ENCODE data around the gene BABAM1.

- TF ChIP-seq POLR2A (IDR thresholded peaks at IDR 0.05; ENCODE audit: low read depth, low read length) (no peak), POLR2AphosphoS5 (IDR thresholded peaks at IDR 0.05; ENCODE audit: low read depth, low read length) (no peak), TAF1 (IDR thresholded peaks at IDR 0.05; ENCODE audit: borderline replicate concordance, low read depth, low read length) (no peak)
Measured at GRCh38 chr19:17300992-17301619, 33.9 kb downstream of the BABAM1 start.
